ENCODE results near the gene SERP2. TPM values are rescaled to one million over a fixed set of nuclear protein-coding genes. Genes with fewer than 3 reads are reported as not detected.

SERP2 gene
- total and polyA plus RNA-seq, 10 donors: 0.38 to 3.7 (median 1.1) TPM; not detected in 3

GRCh38 chr13:44416744-44417143, 43.1 kb downstream of the SERP2 start:
- Histone ChIP-seq H3K4me3 (no peak overlapping the region), H3K27me3 (replicated peaks in 1 of 7) (no peaks in the 10 kb centered on the region), H3K4me1 (peaks cover 0 to 15% (median 2%) of the 10 kb centered on the region in 6 donors), H3K9me3 (no peaks in the 10 kb centered on the region), H3K27ac (no peak overlapping the region), H3K36me3 (no peaks in the 10 kb centered on the region)
- intact Hi-C loops (cut with DNase I; ENCODE audit: low total_unique reads): no loop called here
- 90 to 97% (median 92%) methylated on average over 6 of the region's 6 CpGs for WGBS, 5 donors
- DNase-seq: no peak
- TF ChIP-seq POLR2A (IDR thresholded peaks at IDR 0.05) (no peak), CTCF (IDR thresholded peaks at IDR 0.05 in 8 of 11, conservative IDR thresholded peaks at IDR 0.05 in 3 of 11) (no peak), POLR2AphosphoS5 (IDR thresholded peaks at IDR 0.05) (no peak)

GRCh38 chr13:44417446-44417845, 43.8 kb downstream of the SERP2 start:
- Histone ChIP-seq H3K27me3 (replicated peaks in 1 of 7) (peaks cover 0 to 4% (median 0%) of the 10 kb centered on the region in 7 donors), H3K4me3 (no peak overlapping the region), H3K27ac (no peak overlapping the region), H3K9me3 (no peaks in the 10 kb centered on the region), H3K4me1 (peaks cover 0 to 15% (median 2%) of the 10 kb centered on the region in 6 donors), H3K36me3 (no peaks in the 10 kb centered on the region)
- 85 to 93% (median 88%) methylated on average over 6 to 8 of the region's 8 CpGs for WGBS, 5 donors
- peak; percentile 54 for DNase-seq
- intact Hi-C loops (cut with DNase I; ENCODE audit: low total_unique reads): no loop called here
- TF ChIP-seq POLR2AphosphoS5 (IDR thresholded peaks at IDR 0.05): no peak
- TF ChIP-seq CTCF (IDR thresholded peaks at IDR 0.05 in 8 of 11, conservative IDR thresholded peaks at IDR 0.05 in 3 of 11): no peak
- no peak for TF ChIP-seq POLR2A (IDR thresholded peaks at IDR 0.05)

- H3K9me3 ChIP-seq: no peaks in the 10 kb centered on the region
- intact Hi-C loops (cut with DNase I; ENCODE audit: low total_unique reads): no loop called here
- TF ChIP-seq POLR2A (IDR thresholded peaks at IDR 0.05): no peak
- peaks cover 0 to 9% (median 0%) of the 10 kb centered on the region in 7 donors for H3K27me3 ChIP-seq (replicated peaks in 1 of 7)
- H3K27ac ChIP-seq: no peak overlapping the region
- peaks cover 0 to 15% (median 2%) of the 10 kb centered on the region in 6 donors for H3K4me1 ChIP-seq
- no peak overlapping the region for H3K4me3 ChIP-seq
- DNase-seq: peak; percentile 14
- 57 to 70% (median 62%) methylated on average over 7 of the region's 7 CpGs for WGBS, 5 donors
- H3K36me3 ChIP-seq: no peaks in the 10 kb centered on the region
Measured at GRCh38 chr13:44417876-44418275, 44.3 kb downstream of the SERP2 start.

- no peak for DNase-seq
- no peaks in the 10 kb centered on the region for H3K36me3 ChIP-seq
- no peaks in the 10 kb centered on the region for H3K9me3 ChIP-seq
- WGBS, 5 donors: 83 to 87% (median 85%) methylated on average over 15 of the region's 15 CpGs
- no peak overlapping the region for H3K4me3 ChIP-seq
- H3K27me3 ChIP-seq (replicated peaks in 1 of 7): peaks cover 0 to 20% (median 0%) of the 10 kb centered on the region in 7 donors
- intact Hi-C loops (cut with DNase I; ENCODE audit: low total_unique reads): no loop called here
- TF ChIP-seq POLR2A (IDR thresholded peaks at IDR 0.05) (no peak), POLR2AphosphoS5 (IDR thresholded peaks at IDR 0.05) (no peak), CTCF (IDR thresholded peaks at IDR 0.05 in 8 of 11, conservative IDR thresholded peaks at IDR 0.05 in 3 of 11) (no peak)
- peaks cover 0 to 15% (median 2%) of the 10 kb centered on the region in 6 donors for H3K4me1 ChIP-seq
- H3K27ac ChIP-seq: no peak overlapping the region
Measured at GRCh38 chr13:44420376-44421220, 47.0 kb downstream of the SERP2 start.

All from spleen (tissue), 11 donors.